Measurements from ENCODE around the gene CFAP299.
"Not testable (repeated sequence)": the region's sequence is repeated elsewhere in the genome, so short reads cannot be mapped to it uniquely, and the experiment has no call there.

The CFAP299 gene

GRCh38 chr4:80331693-80332092 lies 3.8 kb upstream of the CFAP299 start:
- DNase-seq (ENCODE audit: low spot score) = no peak

- DNase-seq (ENCODE audit: low spot score) = no peak
Observed at GRCh38 chr4:80333121-80333520, 2.4 kb upstream of the CFAP299 start.

GRCh38 chr4:80334568-80334967 lies 962 bp upstream of the CFAP299 start:
- no peak for DNase-seq (ENCODE audit: low spot score)

DNA sequence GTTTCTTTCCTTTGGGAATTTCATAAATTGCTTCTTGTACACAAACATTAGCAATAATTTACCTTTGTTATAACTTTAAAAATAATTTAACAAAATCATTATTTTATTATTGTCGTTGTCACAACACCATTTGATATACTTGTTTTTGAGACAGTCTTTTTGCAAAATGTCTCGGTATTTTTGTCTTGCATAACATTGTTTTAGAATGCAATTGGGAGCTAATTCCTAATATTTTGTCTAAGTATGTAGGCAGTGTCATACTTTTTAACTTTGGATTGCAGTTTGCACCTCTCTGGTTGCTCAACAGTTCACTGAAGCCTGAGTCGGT lies 340 bp upstream of the CFAP299 start:
- no peak for DNase-seq (ENCODE audit: low spot score)

DNA sequence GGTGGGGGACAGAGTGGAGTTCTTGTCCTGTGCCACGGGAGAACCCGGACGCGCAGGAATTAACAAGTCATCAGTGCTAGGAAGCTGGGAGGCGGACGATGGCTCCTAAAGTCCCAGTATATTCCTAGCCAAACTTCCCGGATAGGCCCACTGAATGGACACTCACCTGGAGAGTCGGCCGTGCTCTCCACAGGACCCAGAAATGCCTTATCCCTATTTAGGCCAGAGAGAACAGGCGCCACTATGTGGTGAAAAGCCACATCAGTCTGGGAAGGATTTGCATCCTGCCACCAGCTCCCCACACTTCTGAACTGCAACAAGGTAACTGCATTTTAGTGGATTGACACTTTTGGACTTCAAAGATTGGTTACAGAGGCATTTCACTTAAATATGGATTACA lies 1.1 kb downstream of the CFAP299 start:
- DNase-seq (ENCODE audit: low spot score) = peak; percentile 54

GRCh38 chr4:80340036-80340435 lies 4.5 kb downstream of the CFAP299 start:
- no peak for DNase-seq (ENCODE audit: low spot score)

- not testable (repeated sequence) for DNase-seq (ENCODE audit: low spot score)
Observed at GRCh38 chr4:80342684-80343083, 7.2 kb downstream of the CFAP299 start.

- no peak for DNase-seq (ENCODE audit: low spot score)
Observed at GRCh38 chr4:80343887-80344286, 8.4 kb downstream of the CFAP299 start.

DNA sequence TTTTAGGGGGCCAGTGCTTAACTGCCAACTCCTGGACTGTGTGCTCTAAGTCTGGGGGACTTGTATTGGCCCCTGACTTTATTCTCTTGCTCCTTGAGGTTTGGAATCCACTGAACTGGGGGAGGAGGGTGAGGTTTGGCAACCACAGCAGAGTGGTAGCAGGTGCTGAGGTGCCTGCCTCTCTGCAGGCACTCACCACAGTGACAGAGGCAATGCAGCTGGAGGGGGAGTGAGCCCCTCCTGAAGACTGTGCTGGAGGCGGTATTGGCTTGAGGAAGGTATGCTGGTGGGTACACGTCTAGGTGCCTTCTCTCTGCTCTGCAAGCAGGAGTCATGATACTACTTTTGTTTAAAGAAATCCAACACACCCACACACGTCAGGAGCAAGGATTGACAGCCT lies 24.6 kb downstream of the CFAP299 start:
- DNase-seq (ENCODE audit: low spot score) = no peak

GRCh38 chr4:80360900-80361299 lies 25.4 kb downstream of the CFAP299 start:
- DNase-seq (ENCODE audit: low spot score) = no peak

GRCh38 chr4:80361329-80361900 lies 25.9 kb downstream of the CFAP299 start:
- DNase-seq (ENCODE audit: low spot score) = no peak

GRCh38 chr4:80362578-80363181 lies 27.1 kb downstream of the CFAP299 start:
- peak; percentile 63 for DNase-seq (ENCODE audit: low spot score)

DNA sequence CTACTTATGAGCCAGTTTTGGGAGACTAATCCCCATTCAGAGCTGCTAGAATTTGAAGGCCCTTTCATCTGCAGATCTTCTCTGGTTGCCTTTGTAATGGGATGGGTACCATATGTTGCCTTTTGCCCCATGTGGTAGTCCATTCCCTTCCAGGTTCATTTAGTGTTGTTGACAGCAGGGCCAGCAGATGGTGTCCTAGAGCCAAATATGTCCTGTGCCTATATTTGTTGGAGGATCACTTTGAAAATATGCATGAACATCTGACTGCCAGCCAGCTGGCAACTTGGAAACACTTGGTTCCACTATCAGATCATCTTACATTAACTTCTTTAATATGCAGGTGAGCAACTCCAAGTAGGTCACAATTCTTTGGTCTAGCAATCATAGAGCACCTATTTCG lies 30.4 kb downstream of the CFAP299 start:
- no peak for DNase-seq (ENCODE audit: low spot score)

- DNase-seq (ENCODE audit: low spot score) = no peak
Observed at GRCh38 chr4:80367737-80368136, 32.2 kb downstream of the CFAP299 start.

DNA sequence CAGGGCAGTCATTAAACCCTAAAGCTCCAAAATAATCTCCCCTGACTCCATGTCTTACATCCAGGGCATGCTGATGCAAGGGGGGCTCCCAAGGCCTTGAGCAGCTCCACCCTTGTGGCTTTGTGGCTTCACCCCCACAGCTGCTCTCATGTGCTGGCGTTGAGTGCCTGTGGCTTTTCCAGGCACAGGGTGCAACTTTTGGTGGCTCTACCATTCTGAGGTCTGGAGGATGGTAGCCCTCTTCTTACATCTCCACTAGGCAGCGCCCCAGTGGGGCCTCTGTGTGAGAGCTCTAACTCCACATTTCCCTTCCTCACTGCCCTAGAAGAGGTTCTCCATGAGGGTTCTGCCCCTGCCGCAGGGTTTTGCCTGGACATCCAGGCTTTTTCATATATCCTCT lies 35.1 kb downstream of the CFAP299 start:
- DNase-seq (ENCODE audit: low spot score) = no peak

- DNase-seq (ENCODE audit: low spot score) = no peak
Observed at GRCh38 chr4:80371046-80371445, 35.5 kb downstream of the CFAP299 start.

DNA sequence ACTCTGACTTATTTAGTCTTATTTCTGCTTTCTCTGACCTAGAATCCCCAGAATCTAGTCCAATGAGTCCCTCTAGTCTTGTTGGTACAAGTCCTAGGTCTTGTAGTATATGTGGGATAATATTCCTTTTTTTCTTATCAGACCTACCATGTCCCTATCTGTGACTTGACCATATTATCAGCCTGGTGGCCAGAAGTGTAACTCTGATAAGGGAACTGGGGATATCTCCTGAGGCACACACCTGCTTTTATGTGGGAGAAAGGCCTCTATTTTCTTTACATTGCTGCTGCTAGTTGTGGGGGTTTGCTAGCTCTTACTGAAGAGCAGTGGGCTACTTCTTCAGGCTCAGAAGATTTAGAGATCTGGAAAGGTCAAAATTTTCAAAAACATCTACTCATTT lies 38.6 kb downstream of the CFAP299 start:
- no peak for DNase-seq (ENCODE audit: low spot score)

- no peak for DNase-seq (ENCODE audit: low spot score)
Observed at GRCh38 chr4:80382090-80382832, 46.7 kb downstream of the CFAP299 start.

DNA sequence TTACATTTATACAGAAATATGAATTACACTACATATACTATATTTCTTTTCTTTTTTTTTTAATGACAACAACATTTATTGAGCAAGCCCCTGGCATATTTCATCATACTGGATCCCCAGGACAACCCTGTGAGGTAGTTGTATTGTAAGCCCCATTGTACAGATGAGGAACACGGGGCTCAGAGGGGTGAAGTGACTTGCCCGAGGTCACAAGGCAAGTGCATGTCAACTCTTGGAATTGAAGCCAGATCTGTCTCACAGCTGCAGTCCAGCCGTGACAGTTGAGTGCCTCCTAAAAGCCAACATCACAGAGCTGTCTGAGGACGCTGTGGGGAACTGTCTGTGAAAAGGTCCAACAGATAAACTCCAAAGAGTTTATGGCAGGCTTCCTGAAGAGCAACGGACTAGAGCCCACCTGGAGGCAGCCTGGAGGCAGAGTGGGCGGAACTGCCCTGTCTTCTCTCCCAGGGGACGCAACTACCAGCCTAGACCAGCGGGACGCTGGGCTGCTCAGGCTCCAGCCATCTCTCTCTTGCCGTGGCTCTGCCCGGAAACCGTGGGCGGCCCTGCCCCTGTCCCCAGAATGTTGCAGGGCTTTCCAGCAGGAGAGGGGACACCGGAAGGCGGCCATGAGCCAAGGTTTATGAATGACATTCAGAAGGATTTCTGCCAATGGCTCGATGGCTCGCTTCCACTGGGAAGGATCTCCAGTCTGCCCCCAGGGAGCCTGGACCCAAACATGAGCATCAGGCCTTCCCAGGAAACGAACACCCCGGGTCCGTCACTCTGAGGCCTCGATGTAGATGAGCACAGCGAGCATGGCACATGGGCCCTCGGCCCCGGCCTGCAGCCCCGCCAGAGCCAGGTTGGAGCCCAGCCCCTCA lies 50.1 kb downstream of the CFAP299 start:
- no peak for DNase-seq (ENCODE audit: low spot score)

DNA sequence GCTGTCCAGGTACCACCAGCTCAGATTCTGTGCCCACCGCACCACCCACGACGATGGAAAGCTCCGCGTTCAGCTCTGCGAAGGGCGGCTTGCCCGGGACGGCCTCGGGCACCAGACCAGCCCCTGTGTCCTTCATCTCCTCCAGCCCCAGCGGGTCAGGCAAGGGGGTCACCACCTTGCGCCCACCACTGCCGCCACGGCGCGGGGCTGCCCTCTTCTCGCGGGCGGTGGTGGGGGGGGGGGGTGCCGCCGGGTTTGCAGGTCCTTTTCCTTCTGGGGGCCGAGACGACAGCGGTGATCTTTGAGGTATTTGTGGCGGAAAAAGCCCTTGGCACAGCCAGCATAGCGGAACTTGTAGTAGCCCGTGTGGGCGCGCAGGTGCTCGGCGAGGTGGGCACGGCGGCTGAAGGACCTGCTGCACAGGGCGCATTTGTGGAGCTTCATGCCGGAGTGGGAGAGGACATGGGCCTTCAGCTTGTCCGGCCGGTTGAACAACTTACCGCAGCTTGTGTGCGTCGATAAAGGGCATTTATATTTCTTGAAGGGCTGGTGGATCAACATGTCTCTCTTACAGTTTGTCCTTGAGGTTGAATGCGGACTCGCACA lies 50.9 kb downstream of the CFAP299 start:
- no peak for DNase-seq (ENCODE audit: low spot score)

- no peak for DNase-seq (ENCODE audit: low spot score)
Observed at GRCh38 chr4:80387390-80388283, 52.1 kb downstream of the CFAP299 start.

All from ecto neural progenitor cell (in vitro differentiated cells).